Measurements from ENCODE around the gene OR5D16. TPM values are rescaled to one million over a fixed set of nuclear protein-coding genes. Genes with fewer than 3 reads are reported as not detected.

OR5D16 gene
- polyA plus RNA-seq (2013, experiment 1 of 2) = not detected
- not detected for polyA plus RNA-seq (2013, experiment 2 of 2)

DNA sequence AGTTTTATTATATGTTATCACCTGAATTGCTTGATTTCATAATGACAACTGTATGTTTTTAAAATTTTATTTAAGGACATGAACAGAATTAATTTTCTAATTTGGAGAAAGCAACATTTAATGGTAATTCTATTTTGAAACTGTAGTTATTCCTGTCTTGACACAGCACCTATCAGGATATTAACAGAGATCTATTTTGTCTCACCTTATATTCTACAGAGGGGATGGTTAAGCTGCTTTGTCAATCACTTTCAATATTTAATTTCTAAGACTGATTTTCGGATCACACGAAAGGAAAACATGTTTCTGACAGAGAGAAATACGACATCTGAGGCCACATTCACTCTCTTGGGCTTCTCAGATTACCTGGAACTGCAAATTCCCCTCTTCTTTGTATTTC, at the start of gene OR5D16:
Gene OR5D16 (plus strand): TSS at position 301 of the 400 bp plus-strand sequence. CDS start 0 bp downstream, at position 301.
- Histone ChIP-seq H3K79me1 (ENCODE audit: low read depth, low read length) (no peaks in the 10 kb centered on the region), H3K9ac (ENCODE audit: low read depth, low read length, poor library complexity) (no peak within 1 kb of the TSS), H3K4me3 (ENCODE audit: low read length in 2 of 2) (no peak within 1 kb of the TSS), H2AFZ (ENCODE audit: low read length) (no peak within 1 kb of the TSS), H3K23ac (ENCODE audit: low read depth, low read length, poor library complexity) (no peak within 1 kb of the TSS), H3K27ac (replicated peaks; ENCODE audit: low read length) (no peak within 1 kb of the TSS), H3K27me3 (ENCODE audit: control insufficient read depth in 3 of 3, insufficient read depth in 3 of 3, low read depth in 1 of 3, low read length in 3 of 3) (no peaks in the 10 kb centered on the region), H3K36me3 (replicated peaks in 1 of 2; ENCODE audit: control insufficient read depth in 2 of 2, insufficient read depth in 2 of 2, low read length in 2 of 2) (peaks cover 0 to 1% of the 10 kb centered on the region in 2 donors), H3K18ac (ENCODE audit: low read length) (no peak within 1 kb of the TSS), H3K14ac (ENCODE audit: low read length) (no peak within 1 kb of the TSS), H4K91ac (ENCODE audit: low read depth, low read length, poor library complexity) (no peak within 1 kb of the TSS), H2AK5ac (ENCODE audit: low read depth, low read length) (no peak within 1 kb of the TSS), H3K4me2 (ENCODE audit: insufficient read depth, low read length, poor library complexity, severe bottlenecking) (no peak within 1 kb of the TSS), H3K4me1 (ENCODE audit: control insufficient read depth in 2 of 2, insufficient read depth in 1 of 2, low read depth in 1 of 2, low read length in 2 of 2) (no peaks in the 10 kb centered on the region), H4K8ac (ENCODE audit: low read depth, low read length) (no peak within 1 kb of the TSS), H2BK5ac (ENCODE audit: low read length) (no peak within 1 kb of the TSS), H2BK12ac (ENCODE audit: low read length) (no peak within 1 kb of the TSS), H3K9me3 (replicated peaks in 1 of 2; ENCODE audit: control insufficient read depth in 2 of 2, insufficient read depth in 1 of 2, low read depth in 1 of 2, low read length in 2 of 2) (peaks cover 0 to 7% of the 10 kb centered on the region in 2 donors), H2BK15ac (ENCODE audit: low read length) (no peak within 1 kb of the TSS), H3K4ac (ENCODE audit: low read length) (no peak within 1 kb of the TSS), H2BK120ac (ENCODE audit: low read depth, low read length) (no peak within 1 kb of the TSS)
- DNase-seq (ENCODE audit: low spot score) = no peak
- no CpG with 5 or more reads among the region's 3 CpGs for whole genome bisulfite sequencing, 2 donors (ENCODE audit: extremely low coverage in 2 of 2, insufficient read length in 2 of 2, insufficient replicate concordance in 1 of 2)

DNA sequence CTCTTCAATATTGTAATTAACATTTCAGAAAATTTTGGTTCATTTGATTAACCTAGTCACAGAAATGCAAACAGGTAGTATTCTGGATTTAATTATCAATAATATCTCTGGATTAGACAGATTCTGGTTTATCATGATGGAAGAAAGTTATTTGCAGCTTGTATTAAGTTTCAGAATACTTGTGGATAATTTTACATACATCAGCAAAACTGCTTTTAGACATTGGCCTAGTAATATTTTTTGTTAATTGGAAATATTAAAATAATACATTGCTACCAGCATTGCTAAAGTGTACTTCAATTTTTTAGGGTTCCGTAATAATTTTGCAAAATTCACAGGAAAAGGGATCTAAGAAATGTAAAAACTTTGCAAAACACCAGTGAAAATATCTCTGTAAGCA, 46.9 kb upstream of the OR5D16 start:
- H4K91ac ChIP-seq (ENCODE audit: low read depth, low read length, poor library complexity) = no peak overlapping the region
- H3K23ac ChIP-seq (ENCODE audit: low read depth, low read length, poor library complexity) = no peak overlapping the region
- H3K9me3 ChIP-seq (replicated peaks in 1 of 2; ENCODE audit: control insufficient read depth in 2 of 2, insufficient read depth in 1 of 2, low read depth in 1 of 2, low read length in 2 of 2) = peaks cover 0 to 22% of the 10 kb centered on the region in 2 donors
- H4K8ac ChIP-seq (ENCODE audit: low read depth, low read length) = no peak overlapping the region
- H2BK12ac ChIP-seq (ENCODE audit: low read length) = no peak overlapping the region
- no peak overlapping the region for H3K4me2 ChIP-seq (ENCODE audit: insufficient read depth, low read length, poor library complexity, severe bottlenecking)
- H3K4ac ChIP-seq (ENCODE audit: low read length) = no peak overlapping the region
- no peak overlapping the region for H3K9ac ChIP-seq (ENCODE audit: low read depth, low read length, poor library complexity)
- H2BK120ac ChIP-seq (ENCODE audit: low read depth, low read length) = no peak overlapping the region
- no peak overlapping the region for H2AFZ ChIP-seq (ENCODE audit: low read length)
- WGBS, 2 donors (ENCODE audit: extremely low coverage in 2 of 2, insufficient read length in 2 of 2, insufficient replicate concordance in 1 of 2) = no CpG with 5 or more reads among the region's 1 CpG
- no peak overlapping the region for H3K4me3 ChIP-seq (ENCODE audit: low read length in 2 of 2)
- H2BK15ac ChIP-seq (ENCODE audit: low read length) = no peak overlapping the region
- H3K27me3 ChIP-seq (ENCODE audit: control insufficient read depth in 3 of 3, insufficient read depth in 3 of 3, low read depth in 1 of 3, low read length in 3 of 3) = no peaks in the 10 kb centered on the region
- no peaks in the 10 kb centered on the region for H3K36me3 ChIP-seq (replicated peaks in 1 of 2; ENCODE audit: control insufficient read depth in 2 of 2, insufficient read depth in 2 of 2, low read length in 2 of 2)
- H3K4me1 ChIP-seq (ENCODE audit: control insufficient read depth in 2 of 2, insufficient read depth in 1 of 2, low read depth in 1 of 2, low read length in 2 of 2) = no peaks in the 10 kb centered on the region
- no peak overlapping the region for H3K14ac ChIP-seq (ENCODE audit: low read length)
- no peak overlapping the region for H2BK5ac ChIP-seq (ENCODE audit: low read length)
- H3K18ac ChIP-seq (ENCODE audit: low read length) = no peak overlapping the region
- no peaks in the 10 kb centered on the region for H3K79me1 ChIP-seq (ENCODE audit: low read depth, low read length)
- no peak overlapping the region for H3K27ac ChIP-seq (replicated peaks; ENCODE audit: low read length)
- no peak overlapping the region for H2AK5ac ChIP-seq (ENCODE audit: low read depth, low read length)
- DNase-seq (ENCODE audit: low spot score) = no peak

DNA sequence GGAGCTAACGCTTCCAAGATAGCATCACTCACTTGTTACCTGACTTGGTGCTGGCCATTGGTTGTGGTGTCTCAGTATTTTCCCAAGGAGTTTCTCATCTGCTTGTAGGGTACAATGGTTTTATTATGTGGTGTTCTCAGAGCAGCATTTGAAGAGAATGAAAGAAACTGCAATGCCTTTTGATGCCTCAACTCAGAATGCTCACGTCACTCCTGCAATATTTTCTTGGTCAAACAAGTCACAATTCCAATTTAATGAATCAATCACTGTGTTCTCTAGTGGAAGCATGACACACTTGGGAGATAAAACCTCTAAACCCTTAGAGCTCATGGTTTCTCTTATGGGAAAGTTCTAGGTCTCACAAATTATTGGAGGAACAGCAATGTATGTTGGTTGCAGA, 45.2 kb upstream of the OR5D16 start:
- Histone ChIP-seq H3K27me3 (ENCODE audit: control insufficient read depth in 3 of 3, insufficient read depth in 3 of 3, low read depth in 1 of 3, low read length in 3 of 3) (peaks cover 0 to under 1% (median 0%) of the 10 kb centered on the region in 3 experiments), H3K4ac (ENCODE audit: low read length) (no peak overlapping the region), H2AK5ac (ENCODE audit: low read depth, low read length) (no peak overlapping the region), H2BK15ac (ENCODE audit: low read length) (no peak overlapping the region), H4K8ac (ENCODE audit: low read depth, low read length) (no peak overlapping the region), H3K36me3 (replicated peaks in 1 of 2; ENCODE audit: control insufficient read depth in 2 of 2, insufficient read depth in 2 of 2, low read length in 2 of 2) (no peaks in the 10 kb centered on the region), H3K79me1 (ENCODE audit: low read depth, low read length) (no peaks in the 10 kb centered on the region), H3K9me3 (replicated peaks in 1 of 2; ENCODE audit: control insufficient read depth in 2 of 2, insufficient read depth in 1 of 2, low read depth in 1 of 2, low read length in 2 of 2) (peaks cover 0 to 14% of the 10 kb centered on the region in 2 donors), H3K14ac (ENCODE audit: low read length) (no peak overlapping the region), H4K91ac (ENCODE audit: low read depth, low read length, poor library complexity) (no peak overlapping the region), H3K4me1 (ENCODE audit: control insufficient read depth in 2 of 2, insufficient read depth in 1 of 2, low read depth in 1 of 2, low read length in 2 of 2) (no peaks in the 10 kb centered on the region), H3K4me2 (ENCODE audit: insufficient read depth, low read length, poor library complexity, severe bottlenecking) (no peak overlapping the region), H3K4me3 (ENCODE audit: low read length in 2 of 2) (no peak overlapping the region), H3K18ac (ENCODE audit: low read length) (no peak overlapping the region), H2BK12ac (ENCODE audit: low read length) (no peak overlapping the region), H3K23ac (ENCODE audit: low read depth, low read length, poor library complexity) (no peak overlapping the region), H3K9ac (ENCODE audit: low read depth, low read length, poor library complexity) (no peak overlapping the region), H2AFZ (ENCODE audit: low read length) (no peak overlapping the region), H2BK5ac (ENCODE audit: low read length) (no peak overlapping the region), H3K27ac (replicated peaks; ENCODE audit: low read length) (no peak overlapping the region), H2BK120ac (ENCODE audit: low read depth, low read length) (no peak overlapping the region)
- no peak for DNase-seq (ENCODE audit: low spot score)
- no CpG with 5 or more reads among the region's 2 CpGs for WGBS, 2 donors (ENCODE audit: extremely low coverage in 2 of 2, insufficient read length in 2 of 2, insufficient replicate concordance in 1 of 2)

DNA sequence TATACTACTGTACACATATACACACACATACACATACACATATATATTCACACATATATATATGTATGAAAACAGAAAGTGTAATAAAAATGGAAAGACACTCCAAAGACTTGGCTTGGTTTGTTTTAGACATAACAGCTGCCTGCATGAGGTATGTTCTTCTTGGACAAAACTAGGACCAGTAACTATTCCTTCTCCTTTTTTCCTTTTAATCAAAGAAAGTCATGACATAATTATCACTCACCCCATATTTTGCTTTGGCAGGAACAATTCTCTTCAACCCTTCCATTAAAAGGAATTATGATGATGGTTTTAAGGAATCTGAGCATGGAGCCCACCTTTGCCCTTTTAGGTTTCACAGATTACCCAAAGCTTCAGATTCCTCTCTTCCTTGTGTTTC, 43.3 kb upstream of the OR5D16 start, which contains the start of gene OR5D14:
Gene OR5D14 (plus strand): TSS at position 301 of the 400 bp plus-strand sequence. CDS start 0 bp downstream, at position 301.
- H3K14ac ChIP-seq (ENCODE audit: low read length) = no peak within 1 kb of the TSS
- H3K27ac ChIP-seq (replicated peaks; ENCODE audit: low read length) = no peak within 1 kb of the TSS
- H3K9me3 ChIP-seq (replicated peaks in 1 of 2; ENCODE audit: control insufficient read depth in 2 of 2, insufficient read depth in 1 of 2, low read depth in 1 of 2, low read length in 2 of 2) = peaks cover 0 to 16% of the 10 kb centered on the region in 2 donors
- no peak within 1 kb of the TSS for H2AFZ ChIP-seq (ENCODE audit: low read length)
- H3K9ac ChIP-seq (ENCODE audit: low read depth, low read length, poor library complexity) = no peak within 1 kb of the TSS
- no peak within 1 kb of the TSS for H3K4me2 ChIP-seq (ENCODE audit: insufficient read depth, low read length, poor library complexity, severe bottlenecking)
- no peaks in the 10 kb centered on the region for H3K79me1 ChIP-seq (ENCODE audit: low read depth, low read length)
- H2BK12ac ChIP-seq (ENCODE audit: low read length) = no peak within 1 kb of the TSS
- no peak within 1 kb of the TSS for H3K23ac ChIP-seq (ENCODE audit: low read depth, low read length, poor library complexity)
- peaks cover 0 to 2% (median 0%) of the 10 kb centered on the region in 3 experiments for H3K27me3 ChIP-seq (ENCODE audit: control insufficient read depth in 3 of 3, insufficient read depth in 3 of 3, low read depth in 1 of 3, low read length in 3 of 3)
- H3K4me3 ChIP-seq (ENCODE audit: low read length in 2 of 2) = no peak within 1 kb of the TSS
- H4K91ac ChIP-seq (ENCODE audit: low read depth, low read length, poor library complexity) = no peak within 1 kb of the TSS
- no peak for DNase-seq (ENCODE audit: low spot score)
- no peak within 1 kb of the TSS for H3K18ac ChIP-seq (ENCODE audit: low read length)
- no peak within 1 kb of the TSS for H4K8ac ChIP-seq (ENCODE audit: low read depth, low read length)
- no peaks in the 10 kb centered on the region for H3K36me3 ChIP-seq (replicated peaks in 1 of 2; ENCODE audit: control insufficient read depth in 2 of 2, insufficient read depth in 2 of 2, low read length in 2 of 2)
- H2BK15ac ChIP-seq (ENCODE audit: low read length) = no peak within 1 kb of the TSS
- no peak within 1 kb of the TSS for H2AK5ac ChIP-seq (ENCODE audit: low read depth, low read length)
- no peak within 1 kb of the TSS for H2BK5ac ChIP-seq (ENCODE audit: low read length)
- no peak within 1 kb of the TSS for H2BK120ac ChIP-seq (ENCODE audit: low read depth, low read length)
- no peaks in the 10 kb centered on the region for H3K4me1 ChIP-seq (ENCODE audit: control insufficient read depth in 2 of 2, insufficient read depth in 1 of 2, low read depth in 1 of 2, low read length in 2 of 2)
- no peak within 1 kb of the TSS for H3K4ac ChIP-seq (ENCODE audit: low read length)
